HCT116 (cell line): ENCODE measurements around the gene TMCO4. TPM values are rescaled to one million over a fixed set of nuclear protein-coding genes. Genes with fewer than 3 reads are reported as not detected.

ENCODE experiments used
- ATAC-seq: fragments of 200-7000 bp; cut with Tn5 transposase; 2 replicates; pipeline ENCODE4 v1.9.1; 2020; ENCODE audit warnings: mild to moderate bottlenecking, moderate library complexity
- BruUV-seq: library from RNA; stranded (reverse); fragments of 400-500 nt; replicated peaks from 2 replicates; lab custom pipeline; 2021; lab: Mats Ljungman, UMichigan
- CTCF ChIA-PET: fragments of 300-600 bp; sonication (Branson Sonifier 250); formaldehyde crosslinking; loops from one replicate; lab custom pipeline; 2021; ENCODE audit warnings: antibody characterized with exemption; lab: Charles Lee
- POLR2A ChIA-PET: fragments of 300-600, 350-600 bp; sonication (Branson Sonifier 250); formaldehyde crosslinking; loops from one replicate; lab custom pipeline; 2021; ENCODE audit warnings: antibody characterized with exemption; lab: Charles Lee
- RAD21 ChIA-PET, 2 experiments: fragments of 300-600 bp; sonication (Branson Sonifier 250); formaldehyde crosslinking; loops; one replicate each; lab custom pipeline; 2023; ENCODE audit warnings: low total read pairs in 2 of 2; ENCODE audit not compliant: uncharacterized antibody in 2 of 2, unreplicated experiment in 2 of 2, low non-redundant PET in 1 of 2; lab: Charles Lee
- DNase-seq: peaks from one replicate; pipeline ENCODE4 v3.0.0-alpha.2; 2010; ENCODE audit warnings: low read depth, low spot score
- H2AFZ ChIP-seq: fragments of 200-600 bp; shearing (Covaris generic), sonication (generic); 2 replicates; pipeline ENCODE4 v1.6.1; 2017; ENCODE audit warnings: low read depth, mixed run types, mixed read lengths, antibody characterized with exemption, low read length; ENCODE audit not compliant: poor library complexity, severe bottlenecking
- H3K27ac ChIP-seq: 2 replicates; pipeline ENCODE4 v1.5.1; 2012; ENCODE audit warnings: low read depth, low read length
- H3K27me3 ChIP-seq: fragments of 200-600 bp; sonication (generic); 2 replicates; pipeline ENCODE4 v1.6.1; 2016; ENCODE audit warnings: mixed run types, low read length, mixed read lengths; ENCODE audit not compliant: insufficient read depth
- H3K36me3 ChIP-seq, 2 experiments: fragments of 200-500 bp in 1 of 2; fragments of 200-600 bp in 1 of 2; sonication (Bioruptor generic) in 1 of 2; sonication (generic) in 1 of 2; 2 replicates each; pipeline versions ENCODE4 v1.5.1 to v1.6.1; 2014 to 2016; ENCODE audit warnings: low read length in 2 of 2, inconsistent platforms in 1 of 2, mixed read lengths in 1 of 2, mixed run types in 1 of 2; ENCODE audit not compliant: insufficient read depth in 2 of 2, control insufficient read depth in 1 of 2
- H3K4me1 ChIP-seq, 2 experiments: fragments of 200-600 bp in 1 of 2; sonication (generic) in 1 of 2; 2 replicates each; pipeline versions ENCODE4 v1.5.1 to v1.6.1; 2012 to 2017; ENCODE audit warnings: low read length in 2 of 2, inconsistent platforms in 1 of 2, mild to moderate bottlenecking in 1 of 2, mixed read lengths in 1 of 2, mixed run types in 1 of 2, moderate library complexity in 1 of 2; ENCODE audit not compliant: insufficient read depth in 2 of 2, control insufficient read depth in 1 of 2
- H3K4me2 ChIP-seq: fragments of 200-600 bp; sonication (generic); 2 replicates; pipeline ENCODE4 v1.6.1; 2017; ENCODE audit warnings: mixed run types, low read length, mixed read lengths
- H3K4me3 ChIP-seq, 2 experiments: fragments of 200-600 bp in 1 of 2; sonication (generic) in 1 of 2; replicated peaks in 1 of 2; 2 replicates each; pipeline ENCODE4 v1.5.1; 2011 to 2016; ENCODE audit warnings: low read length in 2 of 2, control low read depth in 1 of 2, low read depth in 1 of 2, mild to moderate bottlenecking in 1 of 2, mixed read lengths in 1 of 2, mixed run types in 1 of 2
- H3K79me2 ChIP-seq: fragments of 200-600 bp; sonication (generic); 2 replicates; pipeline ENCODE4 v1.6.1; 2017; ENCODE audit warnings: mild to moderate bottlenecking, mixed run types, low read length, moderate library complexity, mixed read lengths; ENCODE audit not compliant: insufficient read depth
- H3K9ac ChIP-seq: fragments of 200-600 bp; sonication (generic); 2 replicates; pipeline ENCODE4 v1.6.1; 2016; ENCODE audit warnings: low read length, mixed read lengths
- H3K9me2 ChIP-seq: fragments of 200-600 bp; sonication (generic), shearing (Covaris generic); 2 replicates; pipeline ENCODE4 v1.6.1; 2017; ENCODE audit warnings: mixed run types, mild to moderate bottlenecking, moderate library complexity; ENCODE audit not compliant: insufficient read depth
- H3K9me3 ChIP-seq, 2 experiments: fragments of 200-500 bp in 1 of 2; fragments of 200-600 bp in 1 of 2; sonication (Bioruptor generic) in 1 of 2; sonication (generic) in 1 of 2; 2 replicates each; pipeline ENCODE4 v1.6.1; 2014 to 2017; ENCODE audit warnings: low read length in 2 of 2, mixed read lengths in 2 of 2, inconsistent platforms in 1 of 2, low read depth in 1 of 2, mild to moderate bottlenecking in 1 of 2, mixed run types in 1 of 2, moderate library complexity in 1 of 2; ENCODE audit not compliant: control insufficient read depth in 1 of 2, insufficient read depth in 1 of 2
- H4K20me1 ChIP-seq: fragments of 200-600 bp; sonication (generic), shearing (Covaris generic); 2 replicates; pipeline ENCODE4 v1.6.1; 2017; ENCODE audit warnings: mixed run types, mild to moderate bottlenecking, moderate library complexity; ENCODE audit not compliant: insufficient read depth
- JUND ChIP-seq: IDR thresholded peaks from 2 replicates; pipeline ENCODE4 v1.6.1; 2012
- TCF7L2 ChIP-seq: IDR thresholded peaks from 2 replicates; pipeline ENCODE4 v1.7.0; 2011; ENCODE audit warnings: borderline replicate concordance, inconsistent platforms; ENCODE audit not compliant: insufficient read depth, insufficient read length; ENCODE audit errors: extremely low read depth
- YY1 ChIP-seq: IDR thresholded peaks from 2 replicates; pipeline ENCODE4 v1.6.1; 2011; ENCODE audit warnings: low read length, low read depth, moderate library complexity, mild to moderate bottlenecking; ENCODE audit not compliant: insufficient replicate concordance; ENCODE audit errors: extremely low read depth
- intact Hi-C: fragments of 100-400 bp; cut with micrococcal nuclease; formaldehyde crosslinking; loops from 2 replicates; pipeline ENCODE4 v1.10.0; 2022
- total RNA-seq: library from RNA; stranded (reverse); gene quantifications from one replicate; pipeline ENCODE4 v1.2.1, GENCODE V29; 2021; ENCODE audit not compliant: unreplicated experiment
- TF ChIP-seq, protein P1 (sequence below): IDR thresholded peaks from 2 replicates; pipeline ENCODE4 v1.6.1; 2012; ENCODE audit warnings: low read depth

Gene TMCO4
- total RNA-seq, 1 experiment from 2014 or later: 12.7 TPM

DNA sequence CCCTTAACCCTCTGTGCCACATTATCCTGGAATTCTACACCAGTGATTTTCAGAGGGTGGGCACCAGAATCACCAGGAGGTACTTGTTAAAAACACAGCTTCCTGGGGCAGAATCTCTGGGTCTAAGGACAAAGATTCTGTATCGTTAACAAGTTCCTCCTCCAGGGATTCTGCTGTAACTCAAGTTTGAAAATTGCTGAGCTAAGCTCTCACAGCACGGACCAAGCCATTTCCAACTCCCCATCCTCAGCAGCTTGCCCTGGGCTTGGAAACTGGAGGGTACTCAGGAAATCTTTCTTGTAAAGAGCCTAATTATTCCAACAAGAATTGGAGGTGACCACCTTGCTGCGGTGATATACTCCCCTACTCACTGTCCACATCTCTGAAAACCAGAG is 48.8 kb downstream of the TMCO4 start:
- DNase-seq (no peak), ATAC-seq (no peak)
- Histone ChIP-seq H3K9me3 (no peaks in the 10 kb centered on the region), H3K36me3 (no peaks in the 10 kb centered on the region), H3K27ac (no peak overlapping the region), H3K9ac (no peak overlapping the region), H3K4me1 (peaks cover 0 to 6% of the 10 kb centered on the region in 2 experiments; a peak in 1 of 4 replicates), H3K79me2 (no peaks in the 10 kb centered on the region), H4K20me1 (no peaks in the 10 kb centered on the region), H3K27me3 (no peaks in the 10 kb centered on the region), H2AFZ (no peak overlapping the region), H3K9me2 (no peaks in the 10 kb centered on the region), H3K4me2 (no peak overlapping the region), H3K4me3 (no peak overlapping the region)
- BruUV-seq: no TSS peak
- intact Hi-C loops: no loop called here
- POLR2A ChIA-PET: no interaction called here
- RAD21 ChIA-PET: no interaction called here
- CTCF ChIA-PET: no interaction called here
- no peak for TF ChIP-seq YY1
- TF ChIP-seq, protein P1, sequence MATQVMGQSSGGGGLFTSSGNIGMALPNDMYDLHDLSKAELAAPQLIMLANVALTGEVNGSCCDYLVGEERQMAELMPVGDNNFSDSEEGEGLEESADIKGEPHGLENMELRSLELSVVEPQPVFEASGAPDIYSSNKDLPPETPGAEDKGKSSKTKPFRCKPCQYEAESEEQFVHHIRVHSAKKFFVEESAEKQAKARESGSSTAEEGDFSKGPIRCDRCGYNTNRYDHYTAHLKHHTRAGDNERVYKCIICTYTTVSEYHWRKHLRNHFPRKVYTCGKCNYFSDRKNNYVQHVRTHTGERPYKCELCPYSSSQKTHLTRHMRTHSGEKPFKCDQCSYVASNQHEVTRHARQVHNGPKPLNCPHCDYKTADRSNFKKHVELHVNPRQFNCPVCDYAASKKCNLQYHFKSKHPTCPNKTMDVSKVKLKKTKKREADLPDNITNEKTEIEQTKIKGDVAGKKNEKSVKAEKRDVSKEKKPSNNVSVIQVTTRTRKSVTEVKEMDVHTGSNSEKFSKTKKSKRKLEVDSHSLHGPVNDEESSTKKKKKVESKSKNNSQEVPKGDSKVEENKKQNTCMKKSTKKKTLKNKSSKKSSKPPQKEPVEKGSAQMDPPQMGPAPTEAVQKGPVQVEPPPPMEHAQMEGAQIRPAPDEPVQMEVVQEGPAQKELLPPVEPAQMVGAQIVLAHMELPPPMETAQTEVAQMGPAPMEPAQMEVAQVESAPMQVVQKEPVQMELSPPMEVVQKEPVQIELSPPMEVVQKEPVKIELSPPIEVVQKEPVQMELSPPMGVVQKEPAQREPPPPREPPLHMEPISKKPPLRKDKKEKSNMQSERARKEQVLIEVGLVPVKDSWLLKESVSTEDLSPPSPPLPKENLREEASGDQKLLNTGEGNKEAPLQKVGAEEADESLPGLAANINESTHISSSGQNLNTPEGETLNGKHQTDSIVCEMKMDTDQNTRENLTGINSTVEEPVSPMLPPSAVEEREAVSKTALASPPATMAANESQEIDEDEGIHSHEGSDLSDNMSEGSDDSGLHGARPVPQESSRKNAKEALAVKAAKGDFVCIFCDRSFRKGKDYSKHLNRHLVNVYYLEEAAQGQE: no peak
- no peak for TF ChIP-seq TCF7L2
- TF ChIP-seq JUND: no peak
